DND-41 (cell line): ENCODE results near the gene ST6GALNAC4.

Experiments
- ATAC-seq: fragments of 200-7000 bp; cut with Tn5 transposase; 3 replicates; pipeline ENCODE4 v1.9.1; 2021; ENCODE audit warnings: low read depth; ENCODE audit not compliant: insufficient read depth
- DNase-seq: peaks from one replicate; pipeline ENCODE4 v3.0.0-alpha.2; 2020
- H2AFZ ChIP-seq: 2 replicates; pipeline ENCODE4 v1.6.0; 2012; ENCODE audit warnings: low read depth, low read length
- H3K27ac ChIP-seq: 2 replicates; pipeline ENCODE4 v1.5.1; 2012; ENCODE audit warnings: low read length, inconsistent platforms
- H3K27me3 ChIP-seq: fragments of 200-600 bp; sonication (generic); 2 replicates; pipeline ENCODE4 v1.6.0; 2012; ENCODE audit warnings: low read length, mild to moderate bottlenecking, inconsistent platforms; ENCODE audit not compliant: insufficient read depth, poor library complexity
- H3K36me3 ChIP-seq: 2 replicates; pipeline ENCODE4 v1.5.1; 2012; ENCODE audit warnings: low read length, inconsistent platforms; ENCODE audit not compliant: insufficient read depth
- H3K4me1 ChIP-seq: 2 replicates; pipeline ENCODE4 v1.5.1; 2012; ENCODE audit warnings: mild to moderate bottlenecking, low read length; ENCODE audit not compliant: insufficient read depth
- H3K4me2 ChIP-seq: 2 replicates; pipeline ENCODE4 v1.6.0; 2012; ENCODE audit warnings: mild to moderate bottlenecking, moderate library complexity, low read length, inconsistent platforms; ENCODE audit not compliant: insufficient read depth
- H3K4me3 ChIP-seq, 2 experiments: fragments of 200-600 bp in 1 of 2; shearing (Covaris generic) in 1 of 2; 2 replicates each; pipeline ENCODE4 v1.5.1; 2012 to 2016; ENCODE audit warnings: inconsistent platforms in 2 of 2, low read length in 2 of 2, mild to moderate bottlenecking in 2 of 2, low read depth in 1 of 2, moderate library complexity in 1 of 2
- H3K79me2 ChIP-seq: 2 replicates; pipeline ENCODE4 v1.6.0; 2012; ENCODE audit warnings: low read length, inconsistent platforms; ENCODE audit not compliant: insufficient read depth
- H3K9ac ChIP-seq: 2 replicates; pipeline ENCODE4 v1.6.0; 2012; ENCODE audit warnings: low read depth, mild to moderate bottlenecking, inconsistent platforms, low read length, moderate library complexity
- H3K9me3 ChIP-seq: 2 replicates; pipeline ENCODE4 v1.5.1; 2012; ENCODE audit warnings: low read length, moderate library complexity, mild to moderate bottlenecking, inconsistent platforms; ENCODE audit not compliant: insufficient read depth, severe bottlenecking
- H4K20me1 ChIP-seq: 2 replicates; pipeline ENCODE4 v1.6.0; 2012; ENCODE audit warnings: low read length; ENCODE audit not compliant: insufficient read depth
- CTCF ChIP-seq: IDR thresholded peaks from 2 replicates; pipeline ENCODE4 v1.5.1; 2012; ENCODE audit warnings: borderline replicate concordance, low read length, moderate library complexity, mild to moderate bottlenecking; ENCODE audit not compliant: poor library complexity, severe bottlenecking; ENCODE audit errors: extremely low read depth
- EZH2 ChIP-seq: IDR thresholded peaks from 3 replicates; pipeline ENCODE4 v1.6.1; 2012; ENCODE audit warnings: borderline replicate concordance, low read depth, mild to moderate bottlenecking, moderate library complexity, low read length, inconsistent platforms; ENCODE audit not compliant: severe bottlenecking

ST6GALNAC4 gene

DNA sequence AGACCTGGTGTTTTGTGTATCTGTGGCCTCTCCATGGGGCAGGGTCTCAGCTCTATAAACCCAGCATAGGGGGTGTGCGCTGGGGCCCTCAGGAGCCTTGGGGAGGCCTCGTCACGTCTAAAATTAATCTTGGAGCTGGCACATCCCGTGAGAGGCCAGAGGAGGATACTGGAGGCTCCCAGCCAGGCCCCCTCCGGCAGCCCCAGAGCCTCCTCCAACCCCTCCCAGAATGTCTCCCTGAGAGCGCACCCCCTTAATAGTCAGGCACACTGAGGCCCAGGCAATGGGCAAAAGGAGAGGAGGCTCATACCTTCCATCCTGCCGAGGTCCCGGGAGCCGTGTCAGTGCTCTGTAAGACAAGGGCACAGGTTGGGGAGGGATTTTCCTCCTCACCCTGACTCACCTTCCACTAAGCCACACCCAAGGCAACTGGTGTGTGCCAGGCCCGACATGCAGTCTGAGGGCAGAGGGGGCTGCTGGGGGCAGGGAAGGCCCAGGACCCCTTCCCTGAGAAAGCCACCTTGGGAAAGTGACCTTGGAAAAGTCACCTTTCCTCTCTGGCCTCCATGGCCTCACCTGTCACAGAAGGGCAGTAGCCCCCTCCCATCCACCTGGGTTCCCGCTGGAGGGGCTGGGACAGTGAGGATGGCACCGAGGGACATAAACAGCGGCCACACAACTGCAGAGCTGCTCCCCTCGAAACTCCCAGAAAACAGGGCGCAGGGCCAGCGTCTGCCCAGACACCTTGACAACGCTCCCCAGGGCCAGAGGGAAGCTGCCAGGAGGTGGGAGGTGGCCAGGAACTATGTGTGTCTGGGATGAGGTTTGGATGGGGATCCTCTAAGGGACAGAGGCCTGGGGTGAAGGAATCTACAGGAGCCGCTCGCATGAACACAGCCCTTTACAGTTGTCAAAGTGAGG, 42.3 kb downstream of the ST6GALNAC4 start:
- H3K27ac ChIP-seq: no peak overlapping the region
- H2AFZ ChIP-seq: no peak overlapping the region
- H3K79me2 ChIP-seq: no peaks in the 10 kb centered on the region
- H3K27me3 ChIP-seq: no peaks in the 10 kb centered on the region
- H3K4me1 ChIP-seq: no peaks in the 10 kb centered on the region
- no peak overlapping the region for H3K4me3 ChIP-seq
- H3K9me3 ChIP-seq: no peaks in the 10 kb centered on the region
- H4K20me1 ChIP-seq: no peaks in the 10 kb centered on the region; the same call in 1 of the 2 replicates
- no peak overlapping the region for H3K9ac ChIP-seq
- TF ChIP-seq CTCF: no peak
- TF ChIP-seq EZH2: no peak
- DNase-seq: no peak
- no peak for ATAC-seq
- H3K36me3 ChIP-seq: no peaks in the 10 kb centered on the region
- H3K4me2 ChIP-seq: no peak overlapping the region

- H3K9me3 ChIP-seq: no peaks in the 10 kb centered on the region
- no peaks in the 10 kb centered on the region for H3K79me2 ChIP-seq
- H4K20me1 ChIP-seq: no peaks in the 10 kb centered on the region; the same call in 1 of the 2 replicates
- H3K4me1 ChIP-seq: no peaks in the 10 kb centered on the region
- no peaks in the 10 kb centered on the region for H3K27me3 ChIP-seq
- H3K4me2 ChIP-seq: no peak overlapping the region
- no peak overlapping the region for H3K4me3 ChIP-seq
- DNase-seq (no peak), ATAC-seq (no peak)
- H2AFZ ChIP-seq: no peak overlapping the region
- no peak overlapping the region for H3K9ac ChIP-seq
- no peaks in the 10 kb centered on the region for H3K36me3 ChIP-seq
- H3K27ac ChIP-seq: no peak overlapping the region
- no peak for TF ChIP-seq CTCF
- no peak for TF ChIP-seq EZH2
These were observed 43.0 kb downstream of the ST6GALNAC4 start for GRCh38 chr9:127873886-127874285.

- H3K9me3 ChIP-seq: no peaks in the 10 kb centered on the region
- TF ChIP-seq EZH2 (no peak), CTCF (no peak)
These were observed 43.6 kb downstream of the ST6GALNAC4 start for GRCh38 chr9:127873223-127873691.

More at GRCh38 chr9:127873223-127873691, 43.6 kb downstream of the ST6GALNAC4 start:
- no peaks in the 10 kb centered on the region for H3K27me3 ChIP-seq
- H3K4me1 ChIP-seq: no peaks in the 10 kb centered on the region
- no peak overlapping the region for H2AFZ ChIP-seq
- H3K4me3 ChIP-seq: no peak overlapping the region
- no peak overlapping the region for H3K27ac ChIP-seq
- no peaks in the 10 kb centered on the region for H3K36me3 ChIP-seq
- H3K9ac ChIP-seq: no peak overlapping the region
- ATAC-seq (no peak), DNase-seq (no peak)
- no peaks in the 10 kb centered on the region for H3K79me2 ChIP-seq
- H4K20me1 ChIP-seq: no peaks in the 10 kb centered on the region; the same call in 1 of the 2 replicates
- no peak overlapping the region for H3K4me2 ChIP-seq
